Caki2 (cell line): ENCODE measurements around the gene C16orf78. TPM values are rescaled to one million over a fixed set of nuclear protein-coding genes. Genes with fewer than 3 reads are reported as not detected.
A peak's percentile ranks its signal among the peaks of the same experiment; 100 is the strongest.
"Not testable (repeated sequence)": the region's sequence is repeated elsewhere in the genome, so short reads cannot be mapped to it uniquely, and the experiment has no call there.

Source experiments
- DNase-seq: peaks from one replicate; pipeline ENCODE4 v3.0.0-alpha.2; 2015; ENCODE audit warnings: low read depth
- in situ Hi-C: cut with HindIII; loops from 2 replicates; pipeline ENCODE4 v1.10.0; 2016; ENCODE audit warnings: low sequenced_read_pairs, low pct_unique_long_range_greater_than_20kb, mixed read lengths
- total RNA-seq: library from RNA; depleted of rRNA; stranded (reverse); fragments of >200 nt; shearing (Covaris generic); gene quantifications from 2 replicates; pipeline ENCODE4 v1.2.3, GENCODE V29; 2014; ENCODE audit warnings: low replicate concordance

The C16orf78 gene
- total RNA-seq, 1 experiment from 2014 or later, result not detected

DNA sequence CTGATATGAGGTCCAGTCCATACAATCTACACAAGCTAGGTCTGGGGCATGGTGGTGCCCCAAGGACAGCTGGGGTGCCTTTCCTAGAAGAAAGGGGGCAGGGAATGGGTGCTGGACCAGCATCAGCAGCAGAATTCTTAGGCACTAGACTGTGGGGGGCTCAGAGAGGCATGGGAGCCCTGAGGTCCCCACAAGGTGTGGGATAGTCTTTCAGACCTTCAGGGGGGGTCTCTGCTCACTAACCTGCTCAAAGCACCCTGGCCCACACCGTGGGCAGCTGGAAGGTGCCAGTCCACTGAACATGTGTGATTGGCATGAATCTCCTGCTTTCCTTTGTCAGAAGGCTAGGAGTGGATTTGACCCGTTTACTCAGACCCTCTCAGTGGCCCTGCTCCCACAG, 26.1 kb upstream of the C16orf78 start:
- DNase-seq, result no peak
- in situ Hi-C loops, result no loop called here

DNA sequence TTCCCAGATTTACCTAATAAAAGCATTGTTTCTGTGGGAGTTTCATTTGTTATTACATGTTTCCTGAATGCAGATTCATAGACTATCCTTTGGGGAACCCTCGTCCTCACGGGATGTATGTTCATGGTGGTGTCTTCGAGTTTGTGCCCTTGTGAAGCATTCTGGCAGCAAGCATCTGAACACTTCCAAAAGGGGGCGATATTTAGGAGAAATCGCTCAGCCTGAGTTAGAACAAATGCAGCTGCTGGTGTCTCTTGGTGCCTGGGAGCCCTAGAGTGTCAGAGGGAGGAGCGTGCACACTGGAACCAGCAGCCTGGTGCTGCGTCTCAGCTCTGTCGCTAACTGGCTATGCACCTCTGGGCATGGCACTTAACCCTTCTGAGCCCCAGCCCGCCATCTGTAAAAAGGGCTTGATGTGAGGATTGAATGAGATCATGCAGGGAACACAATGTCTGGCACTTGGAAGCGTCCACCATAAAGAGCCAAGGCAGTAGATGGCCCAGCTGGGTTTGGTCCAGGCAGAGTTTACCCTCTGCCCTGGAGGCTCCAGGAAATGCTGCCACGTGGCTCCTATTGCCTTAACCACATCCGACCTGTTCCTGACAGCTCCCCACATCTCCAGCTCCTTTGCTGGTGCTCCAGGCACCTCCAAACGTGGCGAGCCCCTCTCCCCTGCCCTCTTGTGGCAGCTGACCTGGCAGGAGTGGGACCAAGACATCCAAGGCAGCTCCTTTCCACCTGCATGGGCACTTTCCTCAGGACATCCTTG, 25.0 kb upstream of the C16orf78 start:
- in situ Hi-C loops, result no loop called here
- no peak for DNase-seq

DNA sequence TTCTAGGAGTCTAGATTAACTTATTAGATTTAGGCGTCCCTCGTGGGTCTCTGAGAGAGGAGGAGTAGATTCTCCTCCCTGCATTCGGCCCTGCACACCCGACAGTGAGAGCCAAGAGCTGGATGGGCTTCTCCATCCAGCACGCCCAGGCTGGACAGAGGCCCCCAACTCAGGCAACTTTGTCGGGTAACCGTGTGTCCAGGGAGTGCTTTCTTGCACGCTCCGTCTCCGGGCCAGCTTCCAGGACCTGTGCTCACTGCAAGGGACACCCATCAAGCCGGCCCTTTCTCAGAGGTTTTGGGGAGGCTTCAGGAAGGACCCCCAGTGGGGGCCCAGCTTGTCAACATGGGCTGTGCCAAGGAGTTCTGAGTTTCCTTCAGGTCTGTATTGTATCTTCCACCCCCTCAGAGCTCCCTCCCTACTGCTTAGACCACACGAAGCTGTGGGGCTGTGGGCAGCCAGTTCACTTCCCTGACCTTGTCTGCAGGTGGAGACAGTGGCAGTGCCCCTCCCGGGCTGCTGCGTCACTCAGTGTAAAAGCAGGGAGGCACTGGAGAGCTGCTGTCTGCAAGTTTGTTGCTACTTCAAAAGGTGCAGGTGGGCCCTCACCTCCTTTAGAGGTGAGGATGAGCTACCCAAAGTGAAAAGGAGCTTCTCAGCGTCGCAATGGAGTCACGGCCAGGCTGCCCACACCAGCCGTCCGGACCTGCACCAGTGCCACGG, 24.0 kb upstream of the C16orf78 start:
- in situ Hi-C loops, result no loop called here
- DNase-seq, result no peak

DNA sequence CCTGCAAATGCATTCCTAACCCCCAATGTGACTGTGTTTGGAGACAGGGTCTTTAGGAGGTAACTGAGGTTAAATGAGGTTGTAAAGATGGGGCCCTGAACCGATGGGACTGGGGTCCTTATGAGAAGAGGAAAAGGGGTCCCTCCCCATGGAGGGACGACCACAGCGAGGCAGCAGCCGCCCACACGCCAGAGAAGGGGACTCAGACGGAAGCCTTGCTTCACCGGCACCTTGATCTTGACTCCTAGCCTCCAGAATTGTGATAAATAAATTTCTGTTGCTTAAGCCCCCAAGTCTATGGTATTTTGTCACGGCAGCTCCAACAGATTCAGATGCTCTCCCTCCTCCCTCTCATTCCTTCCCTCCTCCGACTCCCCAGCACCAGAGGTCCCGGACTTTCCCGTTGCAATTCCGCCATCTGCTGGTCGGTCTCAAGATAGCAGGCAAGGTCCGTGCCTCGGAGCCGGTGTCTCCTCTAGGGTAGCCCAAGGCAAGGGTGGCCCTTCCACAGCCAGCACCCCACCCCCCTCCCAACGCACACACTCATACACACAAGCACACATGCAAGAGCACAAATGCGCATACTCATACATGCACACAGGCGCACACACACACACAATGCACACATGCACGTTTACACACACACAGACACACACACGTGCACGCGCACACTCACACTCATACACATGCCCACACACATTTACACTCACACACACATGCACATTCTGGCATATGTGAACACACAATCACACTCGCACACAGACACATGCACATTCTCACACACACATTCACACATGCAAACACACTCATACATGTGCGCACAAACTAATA, 23.1 kb upstream of the C16orf78 start:
- in situ Hi-C loops, result no loop called here
- DNase-seq, result peak; percentile 23

DNA sequence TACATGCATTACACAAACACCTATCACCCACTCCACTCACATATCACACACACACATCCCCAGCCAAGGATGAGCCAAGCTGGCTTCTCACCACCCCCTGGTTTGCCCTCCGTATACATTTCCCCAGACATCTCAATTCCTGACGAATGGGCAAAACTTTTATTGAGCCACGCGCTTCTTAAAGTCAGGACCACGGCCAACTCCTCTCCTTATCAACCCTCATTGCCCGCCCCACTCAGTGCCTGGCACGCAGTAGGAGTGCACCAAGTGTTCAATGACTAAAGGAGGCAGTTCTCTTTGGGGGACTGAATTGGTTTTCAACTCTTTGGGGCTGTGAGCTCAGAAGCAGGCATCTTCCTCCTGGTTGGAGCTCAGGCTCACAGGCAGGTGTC, 22.5 kb upstream of the C16orf78 start:
- DNase-seq, result peak; percentile 0
- in situ Hi-C loops, result no loop called here

DNA sequence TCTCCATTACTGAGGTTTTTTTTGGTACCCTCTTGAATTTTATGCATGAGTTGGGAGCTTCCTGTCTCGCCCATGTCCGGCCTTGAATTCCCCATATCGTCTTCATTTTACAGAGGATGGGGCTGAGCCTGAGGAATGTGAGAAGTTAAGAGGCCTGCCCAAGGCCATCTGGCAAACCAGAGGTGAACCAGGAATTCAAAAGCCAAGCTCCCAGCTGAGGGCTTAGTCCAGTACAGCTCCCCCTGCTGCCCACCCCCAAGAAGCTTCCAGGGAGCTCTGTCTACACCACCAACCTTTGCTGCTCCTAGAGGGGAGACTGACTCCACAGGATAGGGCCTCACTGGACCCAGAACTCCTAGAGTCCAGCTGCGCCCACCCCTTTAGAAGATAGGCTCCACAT, 20.7 kb upstream of the C16orf78 start:
- in situ Hi-C loops, result no loop called here
- no peak for DNase-seq

DNA sequence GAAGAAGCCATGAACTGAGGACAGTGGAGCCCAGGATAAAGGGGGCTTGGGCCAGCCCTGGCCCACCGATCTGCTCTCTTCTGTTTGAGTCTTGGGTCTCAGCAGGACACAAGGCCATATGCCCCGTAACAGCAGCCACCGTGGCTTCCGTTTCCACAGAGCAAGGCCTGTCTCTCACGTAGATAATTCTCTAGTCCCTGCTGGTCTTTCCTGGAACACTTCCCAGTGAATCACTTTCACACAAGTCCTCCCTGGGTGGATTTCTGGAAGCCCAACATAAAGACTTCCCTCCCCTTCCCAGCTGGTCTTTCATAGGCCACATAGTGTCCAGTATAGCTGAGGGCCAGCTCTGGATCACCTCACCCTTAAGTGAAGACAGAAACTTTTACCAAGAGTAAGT, 19.9 kb upstream of the C16orf78 start:
- DNase-seq, result no peak
- in situ Hi-C loops, result no loop called here

DNA sequence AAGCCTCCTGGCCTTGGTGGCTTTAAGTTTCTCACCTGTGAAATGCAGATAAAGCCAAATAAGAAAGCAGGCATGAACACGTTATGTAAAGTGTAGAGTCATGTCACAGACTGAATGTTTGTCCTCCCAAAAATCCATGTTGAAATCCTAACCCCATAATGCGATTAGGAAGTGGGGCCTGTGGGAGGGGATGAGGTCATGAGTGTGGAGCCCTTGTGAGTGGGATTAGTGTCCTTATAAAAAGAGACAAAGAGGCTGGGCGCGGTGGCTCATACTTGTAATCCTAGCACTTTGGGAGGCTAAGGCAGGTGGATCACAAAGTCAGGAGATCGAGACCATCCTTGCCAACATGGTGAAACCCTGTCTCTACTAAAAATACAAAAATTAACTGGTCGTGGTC, 19.5 kb upstream of the C16orf78 start:
- DNase-seq, result no peak
- in situ Hi-C loops, result no loop called here

DNA sequence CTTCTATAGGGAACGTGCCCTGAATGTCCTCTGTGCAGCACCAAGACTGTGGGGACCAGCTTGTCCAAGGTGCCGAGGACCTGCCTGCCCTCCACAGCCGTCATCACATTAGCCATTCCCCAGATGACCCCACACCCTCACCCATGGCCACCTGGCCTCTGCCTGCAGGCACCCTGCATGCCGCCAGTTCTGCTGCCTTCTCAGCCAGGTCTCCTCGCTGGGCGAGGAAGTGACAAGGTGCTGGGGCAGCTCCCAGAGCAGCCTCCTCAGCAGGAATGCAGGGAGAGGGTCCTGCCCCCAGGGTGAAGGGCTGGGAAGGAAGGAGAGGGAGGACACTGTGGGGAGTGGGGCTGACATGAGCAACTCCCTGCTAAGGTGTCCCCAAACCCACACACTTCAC, 18.6 kb upstream of the C16orf78 start:
- in situ Hi-C loops, result no loop called here
- DNase-seq, result no peak

DNA sequence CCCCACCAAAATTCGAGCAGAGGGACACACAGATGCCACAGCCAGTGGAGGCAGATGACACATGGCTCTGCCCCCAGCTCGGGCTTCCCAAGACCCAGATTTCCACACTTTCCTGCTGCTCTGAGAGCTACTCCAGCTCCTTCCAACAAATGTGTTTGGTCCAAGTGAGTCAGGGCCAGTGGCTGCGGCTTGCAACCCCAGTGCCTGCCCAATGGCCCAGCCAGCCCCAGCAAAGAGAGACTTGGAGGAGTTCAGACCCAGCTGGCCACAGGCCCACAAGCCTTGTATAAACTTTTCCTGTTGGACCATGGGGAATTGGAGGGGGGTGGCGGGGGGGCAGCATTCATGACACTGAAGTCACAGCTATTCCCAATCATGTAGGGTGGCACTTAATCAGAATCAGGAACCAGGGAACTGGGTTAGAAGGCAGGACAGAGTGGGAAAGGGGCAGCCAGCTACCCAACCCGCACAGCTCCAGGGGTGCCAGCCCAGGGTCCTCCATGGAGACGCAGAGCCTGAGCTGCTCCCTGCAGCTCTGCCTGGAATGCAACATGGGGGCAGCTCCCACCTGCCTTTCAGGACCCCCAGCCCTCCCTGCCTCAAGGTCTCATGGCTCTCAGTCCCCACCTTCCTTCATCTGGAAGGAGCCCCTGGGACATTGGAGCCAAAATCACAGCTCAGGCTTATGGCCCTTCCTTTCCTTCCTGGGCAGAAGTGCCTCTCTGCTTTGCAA, 17.5 kb upstream of the C16orf78 start:
- in situ Hi-C loops, result no loop called here
- DNase-seq, result no peak

DNA sequence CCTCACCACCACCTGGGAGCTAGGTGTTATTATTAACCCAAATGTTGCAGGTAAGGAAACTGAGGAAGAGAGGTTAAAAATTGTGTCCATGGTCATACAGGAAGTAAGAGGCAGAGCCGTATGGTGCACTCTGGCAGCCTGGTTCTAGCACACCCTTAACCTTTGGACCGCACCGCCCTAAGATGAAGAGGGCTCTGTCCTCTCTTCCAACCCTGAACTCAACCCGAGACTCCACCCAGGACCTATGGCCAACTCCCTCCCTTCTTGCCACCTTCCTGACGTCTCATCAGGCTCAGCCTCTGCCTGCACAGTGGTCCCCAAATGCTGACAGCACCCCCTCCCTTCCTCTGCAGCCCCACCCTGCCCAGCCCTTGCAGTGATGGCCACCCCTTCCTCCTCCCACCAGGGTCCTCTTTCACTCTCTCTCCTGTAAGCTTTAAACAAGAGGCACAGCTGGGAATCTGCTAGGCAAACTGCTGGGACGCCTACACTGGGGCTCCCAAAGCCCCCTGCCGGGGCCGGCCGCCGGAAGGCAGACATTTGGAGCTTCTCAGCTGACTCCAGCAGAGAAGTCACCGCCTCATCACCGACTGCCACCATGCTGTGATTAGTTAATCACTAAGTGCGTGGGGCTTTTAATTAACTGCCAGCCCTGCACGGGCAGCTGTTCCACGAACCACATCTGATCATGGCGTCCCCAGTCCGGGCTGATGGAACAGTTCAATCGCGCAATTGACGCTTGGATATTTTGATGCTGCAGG, 16.7 kb upstream of the C16orf78 start:
- in situ Hi-C loops, result no loop called here
- no peak for DNase-seq

DNA sequence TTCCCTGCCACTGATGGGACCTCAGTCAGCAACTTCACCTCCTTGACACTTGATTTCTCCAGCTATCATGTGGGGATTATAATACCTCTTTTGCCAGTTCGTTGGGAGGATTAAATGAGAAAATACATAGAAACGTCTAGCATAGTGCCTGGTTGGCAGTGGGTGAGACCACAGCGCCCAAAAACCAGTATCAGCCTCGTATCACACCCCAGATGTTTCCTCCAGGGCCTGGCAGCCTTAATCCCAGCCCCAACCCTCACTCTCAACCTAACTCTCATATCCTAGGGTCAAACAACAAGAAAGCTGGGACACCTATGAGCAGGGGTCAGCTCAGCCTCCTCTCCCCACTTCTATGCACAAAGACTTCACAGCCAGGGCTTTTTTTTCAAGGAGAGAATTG, 14.0 kb upstream of the C16orf78 start:
- in situ Hi-C loops, result no loop called here
- no peak for DNase-seq

DNA sequence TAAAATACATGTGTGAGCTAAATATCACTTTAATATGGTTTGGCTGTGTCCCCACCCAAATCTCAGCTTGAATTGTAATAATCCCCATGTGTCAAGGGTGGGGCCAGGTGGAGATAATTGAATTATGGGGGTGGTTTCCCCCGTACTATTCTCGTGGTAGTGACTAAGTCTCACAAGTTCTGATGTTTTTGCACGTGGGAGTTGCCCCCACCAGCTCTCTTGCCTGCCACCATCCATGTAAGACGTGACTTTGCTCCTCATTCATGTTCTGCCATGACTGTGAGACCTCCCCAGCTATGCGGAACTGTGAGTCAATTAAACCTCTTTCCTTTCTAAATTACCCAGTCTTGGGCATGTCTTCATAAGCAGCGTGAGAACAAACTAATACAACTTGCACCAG, 11.9 kb upstream of the C16orf78 start:
- in situ Hi-C loops, DNase-seq: not testable (repeated sequence)

DNA sequence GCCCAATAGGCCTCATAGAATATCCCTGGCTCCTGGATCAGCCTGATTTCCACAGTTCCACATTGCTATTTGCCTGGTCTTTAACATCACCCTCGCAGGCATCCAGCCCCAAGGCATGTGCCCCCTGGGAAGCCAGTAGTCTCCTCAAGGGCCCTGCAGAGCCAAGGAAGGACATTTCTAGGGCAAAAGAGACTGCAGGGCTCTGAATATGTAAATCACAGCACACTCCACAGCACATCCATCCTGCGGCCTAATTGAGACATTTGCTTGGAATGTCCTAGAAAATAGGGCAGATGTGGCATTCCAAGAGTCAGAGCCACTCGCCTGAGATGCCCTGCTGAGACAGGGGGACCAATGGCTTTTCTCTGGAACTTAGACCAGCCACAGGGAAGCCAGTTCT, 11.4 kb upstream of the C16orf78 start:
- in situ Hi-C loops, result no loop called here
- DNase-seq, result no peak

DNA sequence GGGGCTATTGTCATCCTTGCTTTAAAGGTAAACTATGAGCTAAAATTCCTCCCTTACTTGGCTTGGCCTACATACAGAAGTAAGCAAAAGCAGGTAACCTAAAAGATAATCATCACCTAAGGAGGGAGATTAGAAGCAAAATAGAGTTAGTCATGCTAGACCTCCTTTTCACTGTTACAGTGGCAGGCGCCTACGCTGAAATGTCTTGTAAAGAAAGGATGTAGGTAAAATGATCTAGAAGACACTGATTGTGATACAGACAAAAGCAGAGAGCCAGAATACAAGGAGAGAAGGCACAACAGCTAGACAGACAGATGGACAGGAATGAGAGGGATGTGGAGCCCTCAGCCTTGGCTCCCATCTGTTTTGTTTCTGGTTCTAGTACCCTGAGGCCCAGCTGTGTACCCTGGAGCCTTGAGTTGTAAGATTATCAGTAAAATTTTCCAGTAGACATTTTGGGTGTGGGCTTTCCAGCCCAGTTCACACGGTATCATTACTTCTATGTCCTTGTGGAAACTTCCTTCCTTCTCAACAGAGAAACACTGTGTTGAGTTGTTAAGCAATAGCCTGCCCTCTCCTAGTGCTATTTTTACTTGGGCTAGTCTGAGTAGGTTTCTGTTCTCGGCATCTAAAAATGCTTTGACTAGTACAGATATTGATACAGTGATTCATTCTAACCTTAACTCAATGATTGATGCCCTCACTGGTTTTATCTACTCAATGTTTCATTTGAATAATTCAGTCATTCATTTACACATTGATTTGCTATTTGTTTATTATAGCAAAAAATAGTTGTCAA, 7.7 kb upstream of the C16orf78 start:
- in situ Hi-C loops, result no loop called here
- no peak for DNase-seq

DNA sequence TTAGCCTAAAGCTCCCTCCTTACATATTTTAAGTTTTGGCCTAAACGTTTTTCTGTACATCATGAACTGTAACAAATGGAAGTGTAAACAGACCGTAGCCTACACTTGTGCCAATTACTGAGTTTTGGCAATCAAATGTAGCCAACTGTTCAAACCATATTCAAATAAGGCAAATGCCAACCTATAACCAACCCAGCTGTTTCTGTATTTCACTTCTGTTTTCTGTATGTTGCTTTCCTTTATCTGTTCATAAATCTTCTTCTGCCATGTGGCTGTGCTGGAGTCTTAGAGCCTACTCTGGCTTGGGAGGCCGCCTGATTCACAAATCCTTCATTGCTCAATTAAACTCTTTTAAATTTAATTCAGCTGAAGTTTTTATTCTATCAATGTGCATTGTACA, 6.9 kb upstream of the C16orf78 start:
- DNase-seq, result no peak
- in situ Hi-C loops, result no loop called here
